Trophoblast cell (in vitro differentiated cells and primary cell): ENCODE data around the gene IL10.
A peak's percentile ranks its signal among the peaks of the same experiment; 100 is the strongest.

Experiments
- DNase-seq, 2 donors: peaks; one replicate each; pipeline ENCODE4 v3.0.0-alpha.2; 2016
- H2AFZ ChIP-seq: 2 replicates; pipeline ENCODE4 v1.6.1; 2013; ENCODE audit warnings: low read length, moderate library complexity, mild to moderate bottlenecking; ENCODE audit not compliant: insufficient read depth, poor library complexity
- H2AK5ac ChIP-seq: 2 replicates; pipeline ENCODE4 v1.6.1; 2013; ENCODE audit warnings: mild to moderate bottlenecking, low read length
- H2BK120ac ChIP-seq: 2 replicates; pipeline ENCODE4 v1.6.1; 2013; ENCODE audit warnings: low read length, mild to moderate bottlenecking, moderate library complexity; ENCODE audit not compliant: insufficient read depth, poor library complexity
- H2BK12ac ChIP-seq: 2 replicates; pipeline ENCODE4 v1.6.1; 2013; ENCODE audit warnings: mild to moderate bottlenecking, low read length, moderate library complexity
- H2BK5ac ChIP-seq: 2 replicates; pipeline ENCODE4 v1.6.1; 2013; ENCODE audit warnings: low read length, low read depth, moderate library complexity, mild to moderate bottlenecking; ENCODE audit not compliant: poor library complexity
- H3K14ac ChIP-seq: 2 replicates; pipeline ENCODE4 v1.6.1; 2013; ENCODE audit warnings: mild to moderate bottlenecking, low read length
- H3K18ac ChIP-seq: 2 replicates; pipeline ENCODE4 v1.6.1; 2013; ENCODE audit warnings: mild to moderate bottlenecking, low read length
- H3K23ac ChIP-seq: 2 replicates; pipeline ENCODE4 v1.6.1; 2013; ENCODE audit warnings: low read length
- H3K27ac ChIP-seq: 2 replicates; pipeline ENCODE4 v1.5.1; 2013; ENCODE audit warnings: low read depth, mild to moderate bottlenecking, inconsistent platforms, low read length, moderate library complexity
- H3K27me3 ChIP-seq: 2 replicates; pipeline ENCODE4 v1.6.1; 2013; ENCODE audit warnings: inconsistent platforms, mild to moderate bottlenecking, low read length, moderate library complexity; ENCODE audit not compliant: insufficient read depth
- H3K36me3 ChIP-seq, 2 experiments: 1 replicate in 1 of 2; 2 replicates in 1 of 2; pipeline ENCODE4 v1.6.1; 2013; ENCODE audit warnings: low read length in 2 of 2, mild to moderate bottlenecking in 2 of 2, moderate library complexity in 1 of 2; ENCODE audit not compliant: insufficient read depth in 2 of 2, control insufficient read depth in 1 of 2
- H3K4ac ChIP-seq: 2 replicates; pipeline ENCODE4 v1.6.1; 2013; ENCODE audit warnings: low read depth, mild to moderate bottlenecking, low read length, moderate library complexity
- H3K4me1 ChIP-seq, 2 experiments: 1 replicate in 1 of 2; 2 replicates in 1 of 2; pipeline ENCODE4 v1.6.1; 2013; ENCODE audit warnings: low read length in 2 of 2, mild to moderate bottlenecking in 2 of 2, moderate library complexity in 1 of 2; ENCODE audit not compliant: insufficient read depth in 2 of 2, control insufficient read depth in 1 of 2
- H3K4me2 ChIP-seq: 2 replicates; pipeline ENCODE4 v1.6.1; 2013; ENCODE audit warnings: inconsistent platforms, mild to moderate bottlenecking, low read length, moderate library complexity
- H3K4me3 ChIP-seq: 2 replicates; pipeline ENCODE4 v1.5.1; 2013; ENCODE audit warnings: mild to moderate bottlenecking, low read depth, low read length, inconsistent platforms
- H3K79me1 ChIP-seq: one replicate; pipeline ENCODE4 v1.6.1; 2013; ENCODE audit warnings: low read length
- H3K79me2 ChIP-seq: 2 replicates; pipeline ENCODE4 v1.6.1; 2013; ENCODE audit warnings: low read length, mild to moderate bottlenecking; ENCODE audit not compliant: control insufficient read depth, insufficient read depth, poor library complexity
- H3K9ac ChIP-seq: 2 replicates; pipeline ENCODE4 v1.6.1; 2013; ENCODE audit warnings: mild to moderate bottlenecking, low read length
- H3K9me3 ChIP-seq: 2 replicates; pipeline ENCODE4 v1.6.1; 2013; ENCODE audit warnings: low read depth, mild to moderate bottlenecking, control low read depth, inconsistent platforms, low read length; ENCODE audit not compliant: insufficient read depth
- H4K12ac ChIP-seq: 2 replicates; pipeline ENCODE4 v1.6.1; 2013; ENCODE audit warnings: low read depth, mild to moderate bottlenecking, low read length, moderate library complexity
- H4K8ac ChIP-seq: 2 replicates; pipeline ENCODE4 v1.6.1; 2013; ENCODE audit warnings: low read depth, mild to moderate bottlenecking, low read length, moderate library complexity
- H4K91ac ChIP-seq: one replicate; pipeline ENCODE4 v1.6.1; 2013; ENCODE audit warnings: low read depth, mild to moderate bottlenecking, low read length, moderate library complexity
- WGBS: extraction: QIAGEN DNeasy Blood & Tissue Kit; methylation state at CpG from one replicate; pipeline ENCODE4 v1.1.7; 2013; ENCODE audit warnings: missing lambda C conversion rate; ENCODE audit not compliant: insufficient read length, insufficient coverage; ENCODE audit errors: extremely low coverage; 5-methylcytosine and 5-hydroxymethylcytosine counted together

Gene IL10

DNA sequence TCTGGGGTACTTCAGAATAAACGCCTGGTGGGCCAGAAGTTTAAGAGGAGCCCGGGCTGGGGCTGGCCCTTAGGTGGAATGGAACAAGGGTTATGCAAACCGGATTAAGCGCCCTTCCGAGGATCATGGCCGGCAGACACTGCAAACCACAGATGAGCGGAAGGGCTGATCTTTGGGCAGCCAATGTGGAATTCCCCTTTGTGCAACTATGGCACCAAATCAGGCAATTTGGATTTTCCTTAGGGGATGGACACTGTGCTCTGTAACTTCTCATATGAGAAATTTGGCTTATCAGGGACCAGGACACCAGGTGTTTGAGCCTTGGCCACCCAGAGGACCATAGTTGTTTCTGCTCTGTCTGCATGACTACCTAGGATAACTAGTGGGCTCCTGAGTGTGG lies 5.7 kb upstream of the IL10 start:
- Histone ChIP-seq H3K9ac (no peak overlapping the region), H2BK120ac (no peak overlapping the region)
- WGBS: no CpG with 5 or more reads among the region's 7 CpGs

DNA sequence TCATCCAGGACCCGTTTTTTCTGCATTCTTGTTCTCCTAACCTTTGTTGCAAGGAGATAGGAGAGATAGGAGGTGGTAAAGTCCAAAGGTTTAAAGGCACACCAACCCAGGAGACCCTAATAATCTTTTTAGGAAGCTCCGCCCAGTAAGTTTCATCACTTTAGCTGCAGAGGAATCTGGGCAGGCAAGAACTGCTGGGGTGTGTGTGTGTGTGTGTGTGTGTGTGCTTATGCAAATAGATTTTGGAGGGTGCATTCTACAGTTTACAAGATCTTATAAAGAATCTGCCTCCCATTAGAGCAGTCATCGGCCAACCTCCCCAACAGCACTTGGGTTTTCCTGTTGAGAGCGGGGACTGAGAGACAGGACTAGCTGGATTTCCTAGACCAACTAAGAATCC lies 3.9 kb upstream of the IL10 start:
- Histone ChIP-seq H2AK5ac (no peak overlapping the region), H3K4me1 (peaks cover 0 to 4% of the 10 kb centered on the region in 2 experiments), H4K12ac (no peak overlapping the region), H3K18ac (no peak overlapping the region), H4K8ac (no peak overlapping the region), H2BK120ac (no peak overlapping the region), H2BK12ac (no peak overlapping the region), H3K27ac (no peak overlapping the region), H3K9me3 (no peaks in the 10 kb centered on the region), H3K36me3 (no peaks in the 10 kb centered on the region), H3K23ac (no peak overlapping the region), H3K14ac (no peak overlapping the region), H3K79me2 (no peaks in the 10 kb centered on the region), H3K4ac (no peak overlapping the region), H3K9ac (no peak overlapping the region), H4K91ac (no peak overlapping the region), H3K79me1 (no peaks in the 10 kb centered on the region), H2BK5ac (no peak overlapping the region), H2AFZ (no peak overlapping the region), H3K4me3 (no peak overlapping the region), H3K27me3 (no peaks in the 10 kb centered on the region), H3K4me2 (no peak overlapping the region)
- peak in 1 of 2 donors; percentile 17 for DNase-seq
- WGBS: no CpG with 5 or more reads among the region's 4 CpGs

More for the DNA sequence above, 5.7 kb upstream of the IL10 start:
- no peak overlapping the region for H4K8ac ChIP-seq
- no peak overlapping the region for H2AFZ ChIP-seq
- no peak overlapping the region for H3K23ac ChIP-seq
- no peaks in the 10 kb centered on the region for H3K79me1 ChIP-seq
- H3K36me3 ChIP-seq: no peaks in the 10 kb centered on the region
- no peak overlapping the region for H2AK5ac ChIP-seq
- no peak overlapping the region for H3K18ac ChIP-seq
- no peaks in the 10 kb centered on the region for H3K79me2 ChIP-seq
- peaks cover 0 to 4% of the 10 kb centered on the region in 2 experiments for H3K4me1 ChIP-seq
- no peak overlapping the region for H3K27ac ChIP-seq
- no peak overlapping the region for H3K14ac ChIP-seq
- no peaks in the 10 kb centered on the region for H3K27me3 ChIP-seq
- no peak overlapping the region for H3K4me2 ChIP-seq
- H2BK12ac ChIP-seq: no peak overlapping the region
- H3K4me3 ChIP-seq: no peak overlapping the region
- DNase-seq: no peak
- no peak overlapping the region for H4K12ac ChIP-seq
- H2BK5ac ChIP-seq: no peak overlapping the region
- no peak overlapping the region for H4K91ac ChIP-seq
- H3K4ac ChIP-seq: no peak overlapping the region
- H3K9me3 ChIP-seq: no peaks in the 10 kb centered on the region

DNA sequence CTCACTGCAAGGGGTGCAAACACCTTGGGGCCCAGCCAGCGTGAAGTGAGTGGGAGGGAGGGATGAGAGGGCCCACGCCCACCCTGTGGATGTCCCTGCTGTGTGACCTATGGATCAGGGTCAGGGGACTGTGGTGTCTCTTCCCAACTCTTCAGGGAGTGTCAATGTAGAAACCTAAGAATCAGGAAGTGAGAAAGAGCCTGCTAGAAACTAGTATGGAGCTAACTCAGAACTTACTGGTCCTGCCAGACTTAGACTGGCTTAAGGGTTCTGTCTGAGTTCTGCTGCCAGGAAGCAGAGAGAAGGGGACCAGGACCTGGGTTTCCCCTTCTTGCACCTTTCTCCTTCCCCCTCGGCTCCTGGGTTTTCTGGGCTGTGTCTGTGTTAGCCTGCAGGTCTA lies 1.8 kb upstream of the IL10 start:
- H3K4me1 ChIP-seq: peaks cover 0 to under 1% of the 10 kb centered on the region in 2 experiments
- no peak overlapping the region for H4K12ac ChIP-seq
- no peaks in the 10 kb centered on the region for H3K27me3 ChIP-seq
- no peaks in the 10 kb centered on the region for H3K79me1 ChIP-seq
- H4K91ac ChIP-seq: no peak overlapping the region
- no peak overlapping the region for H3K4me3 ChIP-seq
- H3K18ac ChIP-seq: no peak overlapping the region
- H3K14ac ChIP-seq: no peak overlapping the region
- no peaks in the 10 kb centered on the region for H3K36me3 ChIP-seq
- WGBS: no CpG with 5 or more reads among the region's 3 CpGs
- no peak overlapping the region for H2AFZ ChIP-seq
- no peaks in the 10 kb centered on the region for H3K79me2 ChIP-seq
- H2BK120ac ChIP-seq: no peak overlapping the region
- H3K4me2 ChIP-seq: no peak overlapping the region
- H4K8ac ChIP-seq: no peak overlapping the region
- no peak overlapping the region for H3K9ac ChIP-seq
- no peak overlapping the region for H3K4ac ChIP-seq
- DNase-seq: no peak
- H3K9me3 ChIP-seq: no peaks in the 10 kb centered on the region
- H2AK5ac ChIP-seq: no peak overlapping the region
- no peak overlapping the region for H2BK5ac ChIP-seq
- H2BK12ac ChIP-seq: no peak overlapping the region
- H3K23ac ChIP-seq: no peak overlapping the region
- H3K27ac ChIP-seq: no peak overlapping the region

DNA sequence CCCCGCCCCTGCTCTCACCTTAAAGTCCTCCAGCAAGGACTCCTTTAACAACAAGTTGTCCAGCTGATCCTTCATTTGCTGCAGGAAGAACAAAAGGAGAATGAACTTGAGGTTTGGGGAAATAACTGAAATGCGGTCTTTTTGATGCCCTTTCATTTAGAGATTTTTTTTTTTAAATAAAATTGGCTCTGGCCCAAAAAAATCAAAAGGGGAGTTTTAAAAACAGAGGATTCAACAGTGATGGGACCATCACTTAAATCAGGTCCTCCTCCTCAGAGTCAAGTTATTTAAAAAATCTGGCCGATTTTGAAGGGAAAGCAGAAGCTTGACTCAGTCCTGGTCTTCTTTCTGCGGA lies 979 bp downstream of the IL10 start:
- Histone ChIP-seq H2AK5ac (no peak overlapping the region), H3K4me2 (no peak overlapping the region), H3K18ac (no peak overlapping the region), H4K91ac (no peak overlapping the region), H3K79me2 (no peaks in the 10 kb centered on the region), H3K4me3 (no peak overlapping the region), H3K27ac (no peak overlapping the region), H3K14ac (no peak overlapping the region), H4K12ac (no peak overlapping the region), H3K79me1 (no peaks in the 10 kb centered on the region), H2AFZ (no peak overlapping the region), H3K27me3 (no peaks in the 10 kb centered on the region), H3K4me1 (peaks cover 3% of the 10 kb centered on the region in 2 experiments), H4K8ac (no peak overlapping the region), H3K9me3 (no peaks in the 10 kb centered on the region), H3K4ac (no peak overlapping the region), H2BK5ac (no peak overlapping the region), H3K36me3 (no peaks in the 10 kb centered on the region), H2BK12ac (no peak overlapping the region), H3K9ac (no peak overlapping the region), H3K23ac (no peak overlapping the region), H2BK120ac (no peak overlapping the region)
- no CpG with 5 or more reads among the region's 4 CpGs for WGBS
- no peak for DNase-seq
